Measurements from ENCODE around the gene GMPPA.

The GMPPA gene

DNA sequence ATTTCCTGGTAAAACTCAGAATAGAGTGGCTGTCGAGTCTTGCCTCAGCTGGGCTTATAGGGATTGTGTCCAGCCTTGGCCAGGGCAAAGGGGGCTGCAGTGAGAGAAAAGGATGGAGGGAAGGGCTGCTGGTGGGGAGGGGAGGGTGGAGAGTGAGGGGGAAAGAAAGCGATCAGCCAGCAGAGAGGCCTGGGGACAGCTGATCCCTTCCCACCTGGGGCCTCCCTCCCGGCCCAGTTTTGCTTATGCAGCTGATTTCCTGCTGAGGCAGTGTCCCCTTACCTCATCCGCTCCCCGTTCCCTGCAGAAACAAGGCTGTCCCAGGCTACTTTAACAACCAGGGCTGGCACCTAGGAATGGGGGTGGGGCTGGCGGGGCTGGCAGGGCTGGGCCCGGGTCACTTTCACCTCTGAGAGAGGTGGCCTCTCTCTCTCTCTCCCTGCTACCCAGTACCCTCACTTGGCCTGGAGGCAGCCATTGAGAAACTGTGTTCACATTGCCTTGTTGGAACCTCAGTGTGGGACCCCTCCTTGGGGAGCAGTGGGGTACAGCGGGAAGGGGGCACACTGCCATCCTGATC, 12.2 kb upstream of the GMPPA start:
- no peak for DNase-seq

DNA sequence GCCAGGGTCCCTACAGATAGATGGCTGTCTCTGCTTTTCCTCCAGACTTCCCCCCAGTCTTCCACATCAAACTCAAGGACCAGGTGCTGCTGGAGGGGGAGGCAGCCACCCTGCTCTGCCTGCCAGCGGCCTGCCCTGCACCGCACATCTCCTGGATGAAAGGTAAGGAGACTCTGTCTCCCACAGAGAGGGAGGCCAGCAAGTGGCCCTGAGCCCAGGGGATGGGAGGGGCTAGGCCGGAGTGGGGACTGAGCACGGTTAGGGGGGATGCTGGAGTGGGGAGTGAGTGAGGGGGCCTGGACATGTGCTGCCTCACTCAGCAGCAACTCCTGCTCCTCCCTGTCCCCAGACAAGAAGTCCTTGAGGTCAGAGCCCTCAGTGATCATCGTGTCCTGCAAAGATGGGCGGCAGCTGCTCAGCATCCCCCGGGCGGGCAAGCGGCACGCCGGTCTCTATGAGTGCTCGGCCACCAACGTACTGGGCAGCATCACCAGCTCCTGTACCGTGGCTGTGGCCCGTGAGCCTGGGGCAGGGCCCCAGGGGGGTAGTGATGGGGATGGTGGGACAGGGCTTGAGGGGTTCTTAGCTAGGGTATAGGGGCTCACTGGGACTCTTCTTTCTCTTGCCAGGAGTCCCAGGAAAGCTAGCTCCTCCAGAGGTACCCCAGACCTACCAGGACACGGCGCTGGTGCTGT, 10.4 kb upstream of the GMPPA start:
- DNase-seq, result no peak

DNA sequence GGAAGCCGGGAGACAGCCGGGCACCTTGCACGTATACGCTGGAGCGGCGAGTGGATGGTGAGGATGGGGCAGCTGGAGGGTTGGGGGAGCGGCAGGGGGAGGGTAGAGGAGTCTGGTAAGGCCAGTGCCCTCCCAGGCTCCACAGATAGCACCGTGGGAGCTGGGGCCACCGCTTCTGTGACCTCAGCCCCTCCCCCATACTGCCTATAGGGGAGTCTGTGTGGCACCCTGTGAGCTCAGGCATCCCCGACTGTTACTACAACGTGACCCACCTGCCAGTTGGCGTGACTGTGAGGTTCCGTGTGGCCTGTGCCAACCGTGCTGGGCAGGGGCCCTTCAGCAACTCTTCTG, 9.9 kb upstream of the GMPPA start:
- DNase-seq, result no peak

DNA sequence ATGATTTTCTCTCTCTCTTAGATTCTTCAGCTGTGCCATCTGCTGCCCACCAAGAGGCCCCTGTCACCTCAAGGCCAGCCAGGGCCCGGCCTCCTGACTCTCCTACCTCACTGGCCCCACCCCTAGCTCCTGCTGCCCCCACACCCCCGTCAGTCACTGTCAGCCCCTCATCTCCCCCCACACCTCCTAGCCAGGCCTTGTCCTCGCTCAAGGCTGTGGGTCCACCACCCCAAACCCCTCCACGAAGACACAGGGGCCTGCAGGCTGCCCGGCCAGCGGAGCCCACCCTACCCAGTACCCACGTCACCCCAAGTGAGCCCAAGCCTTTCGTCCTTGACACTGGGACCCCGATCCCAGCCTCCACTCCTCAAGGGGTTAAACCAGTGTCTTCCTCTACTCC, 9.4 kb upstream of the GMPPA start:
- no peak for DNase-seq

GRCh38 chr2:219490186-219490585, 8.5 kb upstream of the GMPPA start:
- DNase-seq, result no peak

DNA sequence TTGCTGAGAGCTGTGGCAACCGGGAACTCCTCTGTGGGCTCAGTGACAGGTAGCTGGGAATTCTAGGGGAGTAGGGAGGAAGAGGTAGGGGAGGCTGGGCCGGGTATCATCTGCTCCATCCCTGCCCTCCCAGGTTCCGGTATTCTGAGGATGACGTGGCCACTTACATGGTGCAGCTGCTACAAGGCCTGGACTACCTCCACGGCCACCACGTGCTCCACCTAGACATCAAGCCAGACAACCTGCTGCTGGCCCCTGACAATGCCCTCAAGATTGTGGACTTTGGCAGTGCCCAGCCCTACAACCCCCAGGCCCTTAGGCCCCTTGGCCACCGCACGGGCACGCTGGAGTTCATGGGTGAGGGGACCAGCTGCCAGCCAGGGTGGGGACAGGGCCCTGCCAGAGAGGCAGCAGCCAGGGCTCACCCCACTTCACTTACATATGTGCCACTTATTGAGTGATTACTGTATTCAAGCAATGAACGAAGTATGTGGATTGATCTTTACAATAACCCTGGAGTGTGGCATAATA, 8.0 kb upstream of the GMPPA start:
- no peak for DNase-seq

- DNase-seq, result no peak
These were observed 7.3 kb upstream of the GMPPA start for GRCh38 chr2:219491278-219491963.

- DNase-seq, result no peak
These were observed 6.1 kb upstream of the GMPPA start for GRCh38 chr2:219492575-219492974.

DNA sequence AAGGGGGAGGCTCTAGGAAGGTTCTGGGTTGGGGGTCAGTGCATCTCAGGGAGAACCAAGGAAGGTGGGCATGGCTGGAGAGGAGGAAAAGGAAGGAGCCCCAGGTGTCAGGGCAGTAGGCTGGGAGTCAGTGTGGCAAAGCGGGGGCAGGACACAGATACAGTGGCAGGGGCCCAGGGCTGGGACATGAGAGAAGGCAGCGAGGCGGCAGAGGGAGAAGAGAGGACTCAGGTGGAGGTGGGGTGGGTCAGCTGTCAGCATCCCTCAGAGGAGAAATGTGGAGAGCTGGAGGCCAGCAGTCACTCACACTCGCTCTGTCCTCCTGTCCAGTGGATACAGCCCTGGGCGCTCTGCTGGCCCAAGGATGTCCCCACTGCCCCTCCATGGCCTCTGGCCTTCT, 5.6 kb upstream of the GMPPA start:
- no peak for DNase-seq

DNA sequence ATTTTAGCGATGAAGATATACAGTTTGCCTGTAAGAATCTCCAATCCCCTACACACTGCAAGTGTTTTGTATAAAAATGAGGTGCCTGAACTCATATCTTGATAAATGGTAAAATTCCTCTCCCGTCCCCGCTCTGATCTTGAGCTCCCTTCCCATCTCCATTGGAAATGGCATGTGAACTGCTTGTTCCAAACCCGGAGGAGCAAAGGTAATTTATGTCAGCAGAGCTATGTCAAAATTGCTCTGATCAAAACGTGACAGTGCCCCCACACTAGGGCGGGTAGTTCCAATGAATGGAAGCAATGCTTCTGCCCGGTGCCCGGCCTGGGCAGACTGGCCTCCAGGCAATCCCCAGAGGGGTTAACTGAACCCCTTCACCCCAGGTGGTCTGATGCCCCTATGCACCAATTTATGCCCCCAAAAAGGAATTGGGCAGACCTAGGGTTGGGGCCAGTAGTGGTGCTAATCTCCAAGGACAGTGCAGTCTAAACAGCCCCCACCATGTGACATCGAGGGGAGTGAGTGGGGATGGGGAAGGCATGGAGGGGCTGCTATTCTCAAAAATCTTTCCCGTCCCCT, 3.6 kb upstream of the GMPPA start:
- DNase-seq, result no peak

DNA sequence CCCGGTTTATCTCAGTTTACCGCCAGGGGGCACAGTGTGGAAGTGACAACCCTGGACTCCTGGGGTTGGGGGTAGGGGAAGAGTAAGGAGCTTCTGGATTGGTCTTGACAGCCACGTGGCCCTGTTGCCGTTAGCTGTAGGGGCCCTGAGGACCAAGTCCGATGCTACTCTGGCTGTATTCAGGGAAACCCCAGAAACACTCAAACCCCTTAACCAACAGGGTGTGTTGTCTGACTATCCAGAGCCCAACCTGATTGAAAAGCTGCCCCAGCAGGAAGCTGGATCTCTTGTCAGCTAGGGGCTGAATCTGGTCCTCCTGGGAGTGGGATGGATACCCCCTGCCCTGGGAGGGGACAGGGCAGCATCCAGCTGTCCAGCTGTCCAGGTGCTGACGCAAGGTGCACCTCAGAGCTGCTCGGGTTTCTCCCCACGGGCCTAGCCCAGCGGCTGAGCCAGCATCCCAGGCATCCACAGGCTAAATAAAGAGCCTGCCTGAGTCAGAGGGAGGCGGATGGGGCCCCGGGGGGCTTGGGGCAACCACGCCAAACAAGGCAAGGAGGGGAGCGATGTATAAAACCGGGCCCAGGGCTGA, 3.1 kb upstream of the GMPPA start:
- DNase-seq, result peak; percentile 81

DNA sequence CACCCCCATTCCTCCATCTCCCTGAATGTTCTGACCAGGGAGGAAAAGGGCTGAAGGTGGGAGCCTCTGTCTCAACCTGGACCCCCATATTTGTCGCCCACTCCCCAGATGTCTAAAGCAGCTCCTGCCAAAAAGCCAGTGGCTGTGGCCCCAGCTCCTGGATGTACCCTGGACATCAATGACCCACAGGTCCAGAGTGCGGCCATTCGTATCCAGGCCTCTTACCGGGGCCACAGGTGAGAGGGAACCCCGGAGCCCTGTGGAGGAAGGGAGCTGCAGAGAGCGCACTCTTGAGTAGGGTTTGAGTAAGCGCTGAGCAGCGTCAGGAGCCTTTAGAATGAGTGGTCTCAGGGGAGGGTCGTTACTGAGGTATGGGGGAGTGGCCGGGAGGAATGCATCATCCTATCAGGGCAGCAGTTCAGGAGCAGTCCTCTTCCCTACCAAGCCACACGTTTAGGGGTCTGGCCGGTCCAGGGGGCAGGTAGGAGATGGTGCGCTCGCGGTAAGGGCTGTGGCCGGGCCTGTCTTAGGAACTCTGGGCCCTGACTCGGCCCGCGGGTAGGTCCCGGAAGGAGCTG, 2.4 kb upstream of the GMPPA start:
- DNase-seq, result no peak

DNA sequence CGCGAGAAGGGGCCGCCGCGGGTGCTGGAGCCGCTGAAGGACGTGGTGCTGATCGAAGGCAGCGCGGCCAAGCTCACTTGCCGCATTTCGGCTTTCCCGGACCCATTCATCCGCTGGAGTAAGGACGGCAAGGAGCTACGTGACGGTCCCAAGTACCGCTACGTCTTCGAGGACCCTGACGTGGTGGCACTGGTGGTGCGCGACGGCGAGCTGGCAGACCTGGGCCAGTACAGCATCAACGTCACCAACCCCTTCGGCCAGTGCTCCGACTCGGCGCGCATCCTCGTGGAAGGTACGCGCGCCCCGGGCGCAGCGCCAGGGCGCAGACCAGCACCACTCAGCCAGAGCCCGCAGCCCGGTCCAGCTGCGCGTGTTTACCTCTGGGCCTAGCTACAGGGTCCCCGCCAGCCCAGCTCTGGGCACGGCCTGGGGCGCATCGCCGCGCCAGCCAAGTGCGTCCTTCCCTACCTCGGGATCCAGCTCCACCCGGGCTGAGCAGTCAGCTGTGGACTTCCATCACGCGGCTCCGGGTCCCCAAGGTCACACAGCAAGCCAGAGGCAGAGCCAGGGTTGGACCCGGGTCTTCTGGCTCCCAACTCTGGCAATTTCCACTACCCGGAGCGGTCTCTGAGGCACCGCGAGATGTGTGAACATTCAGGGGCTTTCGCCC, 1.7 kb upstream of the GMPPA start:
- DNase-seq, result no peak

DNA sequence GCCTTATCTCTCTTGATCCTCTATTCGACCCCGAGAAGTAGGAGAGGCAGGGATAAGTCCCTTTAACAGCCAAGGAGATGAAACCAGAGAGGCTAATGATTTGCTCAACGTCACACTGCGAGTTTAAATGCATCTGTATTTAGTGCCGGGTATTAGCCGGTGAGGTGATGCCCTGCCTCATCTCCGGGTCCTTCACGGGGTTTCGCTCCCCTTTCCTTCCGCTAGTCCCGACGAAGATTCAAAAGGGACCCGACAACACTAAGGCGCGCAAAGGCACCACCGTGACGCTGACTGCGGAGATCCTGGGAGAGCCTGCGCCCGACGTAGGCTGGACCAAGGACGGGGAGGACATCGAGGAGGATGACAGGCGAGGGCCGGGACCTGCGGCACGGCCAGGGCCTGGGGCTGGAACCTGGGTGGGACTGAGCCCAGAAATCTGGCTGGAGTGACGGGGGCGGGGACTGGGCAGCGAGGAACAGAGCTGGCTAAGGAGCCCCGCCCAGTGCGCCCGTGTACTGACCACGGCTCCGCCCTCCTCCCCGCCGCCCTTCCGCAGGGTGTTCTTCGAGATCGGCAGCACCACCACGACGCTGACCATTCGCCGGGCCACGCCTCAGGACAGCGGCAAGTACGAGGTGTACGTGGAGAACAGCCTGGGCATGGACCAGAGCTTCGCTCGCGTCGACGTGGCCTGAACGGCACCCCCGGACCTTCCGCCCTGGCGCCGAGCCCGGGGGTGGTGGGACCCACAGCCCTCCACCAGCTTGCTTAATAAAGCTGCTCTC, 1.0 kb upstream of the GMPPA start:
- peak; percentile 77 for DNase-seq

DNA sequence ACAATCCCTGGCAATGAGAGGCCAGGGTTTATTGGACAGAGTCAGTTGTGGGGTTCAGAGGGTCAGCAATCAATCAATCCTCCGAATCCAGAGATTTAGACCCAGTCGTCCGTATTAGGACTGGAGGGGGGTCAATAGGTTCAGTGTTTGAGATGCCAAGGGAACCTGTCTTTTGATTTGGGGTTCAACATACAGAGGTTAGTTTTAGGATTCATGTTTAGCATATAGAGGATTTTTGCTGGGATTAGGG, 292 bp downstream of the GMPPA start:
- no peak for DNase-seq

DNA sequence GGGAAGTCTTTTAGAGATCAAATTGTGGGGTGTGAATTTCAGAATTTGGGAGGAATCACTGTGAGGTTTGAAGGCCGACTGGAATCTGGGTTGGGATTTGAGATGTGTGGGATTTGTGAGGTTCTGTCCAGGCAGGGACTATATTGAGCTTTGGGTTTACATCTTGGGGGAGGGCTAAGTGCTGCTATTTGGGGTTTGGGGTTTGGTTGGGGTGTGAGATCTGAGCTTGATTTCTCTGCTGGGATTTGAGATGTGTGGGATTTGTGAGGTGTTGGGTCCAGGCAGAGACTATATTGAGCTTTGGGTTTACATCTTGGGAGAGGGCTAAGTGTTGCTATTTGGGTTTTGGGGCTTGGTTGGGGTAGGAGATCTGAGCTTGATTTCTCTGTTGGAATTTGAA, 864 bp downstream of the GMPPA start:
- no peak for DNase-seq

GRCh38 chr2:219500135-219500534, 1.4 kb downstream of the GMPPA start:
- DNase-seq, result no peak

GRCh38 chr2:219501849-219502248, 3.2 kb downstream of the GMPPA start:
- DNase-seq, result no peak

GRCh38 chr2:219502618-219503017, 3.9 kb downstream of the GMPPA start:
- no peak for DNase-seq

DNA sequence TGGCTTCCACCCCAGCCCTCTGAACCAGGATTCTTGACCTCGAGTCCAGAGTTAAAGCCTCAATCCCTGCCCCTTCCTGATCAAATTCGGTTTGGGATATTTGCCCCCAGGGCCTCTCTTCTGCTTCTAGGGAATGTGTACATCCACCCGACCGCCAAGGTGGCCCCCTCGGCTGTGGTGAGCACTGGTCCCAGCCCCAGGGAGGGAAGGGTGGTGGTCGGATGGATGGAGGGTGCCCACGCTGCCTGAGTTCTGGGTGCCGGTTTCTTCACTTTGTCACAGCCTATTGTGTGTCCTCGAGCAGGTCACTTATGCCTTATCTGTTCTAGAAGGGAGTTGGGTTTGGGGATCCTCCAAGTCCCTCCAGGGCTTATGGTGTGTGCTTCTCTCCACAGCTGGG, 6.9 kb downstream of the GMPPA start:
- no peak for DNase-seq

DNA sequence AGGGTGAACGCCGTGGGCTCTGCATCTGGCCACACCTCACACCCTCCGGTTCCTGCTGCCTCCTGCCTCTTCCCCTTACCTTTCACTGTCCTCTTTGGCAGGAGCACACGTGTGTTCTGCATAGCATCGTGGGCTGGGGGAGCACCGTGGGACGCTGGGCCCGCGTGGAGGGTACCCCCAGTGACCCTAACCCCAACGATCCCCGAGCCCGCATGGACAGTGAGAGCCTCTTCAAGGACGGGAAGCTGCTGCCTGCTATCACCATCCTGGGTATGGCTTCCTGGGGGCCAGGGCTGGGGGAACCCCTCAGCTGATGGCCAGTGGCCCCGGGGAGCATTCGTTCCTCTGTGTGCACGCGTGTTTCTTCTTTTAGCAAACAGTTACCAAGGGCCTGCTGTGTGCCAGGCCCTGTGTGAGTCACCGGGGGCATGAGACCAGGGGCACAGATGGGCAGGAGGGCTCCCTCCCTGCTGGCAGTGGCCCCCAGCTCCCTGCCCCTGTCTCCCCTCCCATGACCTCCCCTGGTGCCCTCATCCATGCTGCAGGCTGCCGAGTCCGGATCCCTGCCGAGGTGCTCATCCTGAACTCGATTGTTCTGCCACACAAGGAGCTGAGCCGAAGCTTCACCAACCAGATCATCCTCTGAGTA, 7.6 kb downstream of the GMPPA start:
- no peak for DNase-seq

Data from activated effector memory CD4-positive, alpha-beta T cell treated with anti-CD3 and anti-CD28 coated beads, Interleukin-2, amount 50 U/mL, for 16 hours (primary cell).